OCI-LY3 (cell line): Measurements from ENCODE around the gene NSUN6.

ENCODE experiments used
- CTCF ChIP-seq: fragments of 200-600, 300-600 bp; sonication (generic); IDR thresholded peaks from 2 replicates; pipeline ENCODE4 v1.5.1; 2014; ENCODE audit warnings: antibody characterized with exemption, low read length, low read depth
- EZH2phosphoT487 ChIP-seq: fragments of 200-600 bp; shearing (Covaris generic); IDR thresholded peaks from 2 replicates; pipeline ENCODE4 v1.6.1; 2018; ENCODE audit warnings: antibody characterized with exemption, mixed run types, low read depth

- TF ChIP-seq CTCF (no peak), EZH2phosphoT487 (no peak)
Measured at GRCh38 chr10:18651324-18652007, at the start of gene NSUN6.
